ENCODE results near the gene KRTAP9-4.
"Not testable (repeated sequence)": the region's sequence is repeated elsewhere in the genome, so short reads cannot be mapped to it uniquely, and the experiment has no call there.

KRTAP9-4 gene

GRCh38 chr17:41265078-41265477, 15.6 kb downstream of the KRTAP9-4 start, which contains the start of gene KRTAP9-6:
TSS of gene KRTAP9-6 (plus strand) at chr17:41265378. CDS start at chr17:41265378, 0 bp downstream.
- DNase-seq: no peak

DNA sequence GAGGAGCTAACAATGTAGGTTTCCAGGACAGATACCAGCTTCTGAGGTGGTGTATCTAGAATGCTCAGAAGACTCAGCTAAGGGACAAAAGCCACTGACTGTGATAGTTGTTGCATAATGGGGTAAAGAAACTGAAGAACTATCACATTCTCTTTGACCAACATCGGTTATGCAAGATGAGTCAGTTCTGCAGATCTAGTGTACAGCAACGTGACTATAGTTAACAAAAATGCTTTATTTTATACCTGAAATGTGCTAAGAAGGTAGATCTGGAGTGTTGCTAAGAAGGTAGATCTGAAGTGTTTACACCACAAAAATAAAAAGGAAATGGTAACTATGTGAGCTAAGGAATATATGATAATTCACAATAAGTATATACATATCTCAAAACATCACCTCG, 18.2 kb downstream of the KRTAP9-4 start:
- DNase-seq: no peak

DNA sequence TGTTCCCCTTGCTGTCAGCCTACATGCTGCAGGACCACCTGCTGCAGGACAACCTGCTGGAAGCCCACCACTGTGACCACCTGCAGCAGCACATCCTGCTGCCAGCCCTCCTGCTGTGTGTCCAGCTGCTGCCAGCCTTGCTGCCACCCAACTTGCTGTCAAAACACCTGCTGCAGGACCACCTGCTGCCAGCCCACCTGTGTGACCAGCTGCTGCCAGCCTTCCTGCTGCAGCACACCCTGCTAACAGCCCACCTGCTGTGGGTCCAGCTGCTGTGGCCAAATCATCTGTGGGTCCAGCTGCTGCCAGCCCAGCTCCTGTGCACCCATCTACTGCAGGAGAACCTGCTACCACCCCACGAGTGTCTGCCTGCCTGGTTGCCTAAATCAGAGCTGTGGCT, 21.8 kb downstream of the KRTAP9-4 start:
- not testable (repeated sequence) for DNase-seq

- DNase-seq: no peak
These were observed 22.4 kb downstream of the KRTAP9-4 start for GRCh38 chr17:41271858-41272257.

DNA sequence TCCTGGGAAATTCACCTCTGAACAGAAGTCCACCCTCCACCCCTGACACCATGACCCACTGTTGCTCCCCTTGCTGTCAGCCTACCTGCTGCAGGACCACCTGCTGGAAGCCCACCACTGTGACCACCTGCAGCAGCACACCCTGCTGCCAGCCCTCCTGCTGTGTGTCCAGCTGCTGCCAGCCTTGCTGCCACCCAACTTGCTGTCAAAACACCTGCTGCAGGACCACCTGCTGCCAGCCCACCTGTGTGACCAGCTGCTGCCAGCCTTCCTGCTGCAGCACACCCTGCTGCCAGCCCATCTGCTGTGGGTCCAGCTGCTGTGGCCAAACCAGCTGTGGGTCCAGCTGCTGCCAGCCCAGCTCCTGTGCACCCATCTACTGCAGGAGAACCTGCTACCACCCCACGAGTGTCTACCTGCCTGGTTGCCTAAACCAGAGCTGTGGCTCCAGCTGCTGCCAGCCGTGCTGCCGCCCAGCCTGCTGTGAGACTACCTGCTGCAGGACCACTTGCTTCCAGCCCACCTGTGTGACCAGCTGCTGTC, 26.2 kb downstream of the KRTAP9-4 start, which contains the start of gene KRTAP9-7:
KRTAP9-7 (plus strand) TSS at position 51 of the 543 bp plus-strand sequence; CDS start at position 51, 0 bp downstream.
- not testable (repeated sequence) for DNase-seq

- DNase-seq: no peak
These were observed 28.9 kb downstream of the KRTAP9-4 start for GRCh38 chr17:41278176-41278955.

DNA sequence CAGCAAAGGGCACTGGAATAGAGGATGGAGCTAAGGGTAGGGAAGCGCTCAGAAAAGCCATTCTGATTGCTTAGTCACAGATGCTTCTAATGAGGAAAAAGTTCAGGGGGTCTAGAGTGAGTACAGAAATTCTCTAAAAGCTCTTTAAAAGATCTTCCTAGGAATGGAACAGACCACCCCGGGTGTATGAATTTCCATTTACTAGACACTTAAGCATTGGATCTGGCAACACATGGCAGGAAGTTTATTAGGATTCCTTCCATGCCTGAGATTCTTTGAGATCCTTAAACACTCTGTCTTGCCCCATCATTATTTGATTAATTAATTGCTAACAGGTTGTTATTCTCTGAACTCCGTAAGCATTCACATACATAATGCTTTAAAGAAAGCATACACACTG, 34.6 kb downstream of the KRTAP9-4 start:
- no peak for DNase-seq

- no peak for DNase-seq
These were observed 35.1 kb downstream of the KRTAP9-4 start for GRCh38 chr17:41284546-41284945.

GRCh38 chr17:41287050-41287449, 37.6 kb downstream of the KRTAP9-4 start:
- no peak for DNase-seq

DNA sequence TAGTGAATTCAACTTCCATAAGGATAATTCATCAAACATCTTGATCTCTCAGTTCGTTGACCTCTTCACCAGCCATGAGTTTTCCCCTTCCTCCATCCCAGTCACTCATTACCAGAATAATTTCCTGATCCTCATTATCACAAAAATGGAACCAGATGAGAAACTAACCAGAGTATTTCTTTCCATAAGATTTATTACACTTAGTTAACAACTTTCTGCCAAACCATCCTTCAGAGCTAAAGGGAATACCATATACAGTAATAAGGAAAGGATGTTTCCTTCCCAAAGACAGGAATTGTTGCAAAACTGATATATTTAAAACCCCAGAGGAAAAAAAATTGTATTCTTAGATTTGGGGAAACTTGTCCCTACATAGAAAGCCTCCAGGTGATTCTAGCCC, 44.5 kb downstream of the KRTAP9-4 start:
- no peak for DNase-seq

DNA sequence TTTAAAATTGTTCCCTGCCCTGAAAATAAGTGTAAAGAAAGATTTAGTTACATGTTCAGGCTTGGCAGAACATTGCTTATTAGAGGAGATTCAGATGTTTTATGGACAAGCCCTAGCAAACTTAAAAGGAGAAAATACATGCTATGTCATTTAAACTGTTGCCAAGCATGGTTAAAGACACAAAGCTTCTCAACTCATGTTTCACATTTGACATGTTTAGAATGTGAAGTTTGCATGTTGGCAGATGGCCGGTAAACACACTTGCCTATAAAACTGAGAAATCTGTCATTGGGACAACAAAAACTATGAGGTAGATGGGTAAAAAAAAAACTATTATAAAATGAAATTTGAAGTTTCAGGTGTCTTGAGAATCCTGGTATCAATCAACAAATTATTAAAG, 47.4 kb downstream of the KRTAP9-4 start:
- DNase-seq: no peak

DNA sequence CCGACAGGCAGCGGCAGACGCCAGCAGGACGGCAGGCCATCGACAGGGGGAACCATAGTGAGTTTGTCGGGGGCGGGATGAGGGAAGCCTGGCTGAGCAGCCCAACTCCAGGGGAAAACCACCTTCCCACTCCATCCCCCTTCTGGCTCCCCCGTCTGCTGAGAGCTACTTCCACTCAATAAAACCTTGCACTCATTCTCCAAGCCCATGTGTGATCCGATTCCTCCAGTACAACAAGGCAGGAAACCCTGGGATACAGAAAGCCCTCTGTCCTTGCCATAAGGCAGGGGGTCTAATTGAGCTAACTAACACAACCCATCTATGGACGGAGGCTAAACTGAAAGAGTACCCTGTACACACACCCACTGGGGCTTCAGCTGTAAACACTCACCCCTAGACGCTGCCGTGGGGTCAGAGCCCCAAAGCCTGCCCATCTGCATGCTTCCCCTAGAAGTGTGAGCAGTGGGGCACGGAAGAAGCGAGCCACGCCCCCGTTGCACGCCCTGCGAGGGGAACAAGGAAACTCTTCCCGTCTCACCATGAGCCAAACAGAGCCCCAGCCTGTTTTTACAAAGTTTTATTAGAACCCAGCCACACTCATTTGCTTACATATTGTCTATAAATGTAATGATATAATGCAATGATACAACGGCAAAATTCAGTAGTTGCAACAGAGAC, 49.1 kb downstream of the KRTAP9-4 start:
- DNase-seq: no peak
